ENCODE measurements around the gene FOXRED2. TPM values are rescaled to one million over a fixed set of nuclear protein-coding genes. Genes with fewer than 3 reads are reported as not detected.

The FOXRED2 gene
- total and polyA plus RNA-seq, 2 experiments from 2014 or later = 11.5 to 38.3 TPM

- Histone ChIP-seq H3K4me3 (no peak overlapping the region), H3K36me3 (ENCODE audit: insufficient read depth) (no peaks in the 10 kb centered on the region), H3K79me2 (replicated peaks; ENCODE audit: insufficient read depth) (no peaks in the 10 kb centered on the region), H2AFZ (no peak overlapping the region), H3K27ac (ENCODE audit: low read depth) (no peak overlapping the region), H3K9me2 (ENCODE audit: insufficient read depth) (no peaks in the 10 kb centered on the region), H3K4me2 (no peak overlapping the region), H4K20me1 (replicated peaks; ENCODE audit: insufficient read depth) (no peaks in the 10 kb centered on the region), H3F3A (replicated peaks; ENCODE audit: low read depth) (0 out of 2 replicates have a peak, but pooled peaks cover 3% of the 10 kb centered on the region), H3K4me1 (ENCODE audit: insufficient read depth) (peaks cover 14% of the 10 kb centered on the region), H3K27me3 (ENCODE audit: insufficient read depth) (no peaks in the 10 kb centered on the region)
- Mint-ChIP-seq H3K9me3 (no peaks in the 10 kb centered on the region; the same call in 2 of the 3 replicates), H3K27ac (no peak overlapping the region), H3K36me3 (ENCODE audit: low read depth) (no peaks in the 10 kb centered on the region), H3K4me3 (no peak overlapping the region), H3K27me3 (ENCODE audit: insufficient read depth, low read depth, poor library complexity) (peaks cover 8% of the 10 kb centered on the region), H3K4me1 (peaks cover 33% of the 10 kb centered on the region)
- no peak for TF ChIP-seq EZH2 (IDR thresholded peaks at IDR 0.05; ENCODE audit: low read depth, unreplicated experiment)
- TF ChIP-seq ETS1 (IDR thresholded peaks at IDR 0.05) = no peak
- no peak for TF ChIP-seq STAT1 (IDR thresholded peaks at IDR 0.05; ENCODE audit: unreplicated experiment)
- TF ChIP-seq EZH2phosphoT487 (IDR thresholded peaks at IDR 0.05; ENCODE audit: unreplicated experiment) = no peak
- no peak for TF ChIP-seq ZNF462 (CRISPR knock-in tag; IDR thresholded peaks at IDR 0.05)
- TF ChIP-seq ZNF331 (CRISPR knock-in tag; IDR thresholded peaks at IDR 0.05; ENCODE audit: low read depth) = no peak
- TF ChIP-seq, protein P1, sequence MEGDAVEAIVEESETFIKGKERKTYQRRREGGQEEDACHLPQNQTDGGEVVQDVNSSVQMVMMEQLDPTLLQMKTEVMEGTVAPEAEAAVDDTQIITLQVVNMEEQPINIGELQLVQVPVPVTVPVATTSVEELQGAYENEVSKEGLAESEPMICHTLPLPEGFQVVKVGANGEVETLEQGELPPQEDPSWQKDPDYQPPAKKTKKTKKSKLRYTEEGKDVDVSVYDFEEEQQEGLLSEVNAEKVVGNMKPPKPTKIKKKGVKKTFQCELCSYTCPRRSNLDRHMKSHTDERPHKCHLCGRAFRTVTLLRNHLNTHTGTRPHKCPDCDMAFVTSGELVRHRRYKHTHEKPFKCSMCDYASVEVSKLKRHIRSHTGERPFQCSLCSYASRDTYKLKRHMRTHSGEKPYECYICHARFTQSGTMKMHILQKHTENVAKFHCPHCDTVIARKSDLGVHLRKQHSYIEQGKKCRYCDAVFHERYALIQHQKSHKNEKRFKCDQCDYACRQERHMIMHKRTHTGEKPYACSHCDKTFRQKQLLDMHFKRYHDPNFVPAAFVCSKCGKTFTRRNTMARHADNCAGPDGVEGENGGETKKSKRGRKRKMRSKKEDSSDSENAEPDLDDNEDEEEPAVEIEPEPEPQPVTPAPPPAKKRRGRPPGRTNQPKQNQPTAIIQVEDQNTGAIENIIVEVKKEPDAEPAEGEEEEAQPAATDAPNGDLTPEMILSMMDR (conservative IDR thresholded peaks at IDR 0.05; ENCODE audit: low read depth in 2 of 2) = no peak
- no peak for TF ChIP-seq REST (IDR thresholded peaks at IDR 0.05; ENCODE audit: unreplicated experiment)
- no peak for TF ChIP-seq JUNB (IDR thresholded peaks at IDR 0.05; ENCODE audit: unreplicated experiment)
- TF ChIP-seq CREB1 (CRISPR knock-in tag; IDR thresholded peaks at IDR 0.05; ENCODE audit: low read depth) = no peak
- TF ChIP-seq ZNF114 (CRISPR knock-in tag; IDR thresholded peaks at IDR 0.05) = no peak
- no peak for TF ChIP-seq POLR2AphosphoS5 (IDR thresholded peaks at IDR 0.05; ENCODE audit: low read depth)
- no peak for TF ChIP-seq NANOG (IDR thresholded peaks at IDR 0.05; ENCODE audit: borderline replicate concordance)
- ATAC-seq (no peak), DNase-seq (ENCODE audit: low spot score) (no peak)
Measured at GRCh38 chr22:36550701-36551495, 44.1 kb upstream of the FOXRED2 start.

All from GM23338 (cell line).